RKO (cell line): ENCODE measurements around the gene RAPGEF2.
"Not testable (repeated sequence)": the region's sequence is repeated elsewhere in the genome, so short reads cannot be mapped to it uniquely, and the experiment has no call there.

Source experiments
- DNase-seq: peaks from one replicate; pipeline ENCODE4 v3.0.0-alpha.2; 2016; ENCODE audit warnings: low spot score

The RAPGEF2 gene

DNA sequence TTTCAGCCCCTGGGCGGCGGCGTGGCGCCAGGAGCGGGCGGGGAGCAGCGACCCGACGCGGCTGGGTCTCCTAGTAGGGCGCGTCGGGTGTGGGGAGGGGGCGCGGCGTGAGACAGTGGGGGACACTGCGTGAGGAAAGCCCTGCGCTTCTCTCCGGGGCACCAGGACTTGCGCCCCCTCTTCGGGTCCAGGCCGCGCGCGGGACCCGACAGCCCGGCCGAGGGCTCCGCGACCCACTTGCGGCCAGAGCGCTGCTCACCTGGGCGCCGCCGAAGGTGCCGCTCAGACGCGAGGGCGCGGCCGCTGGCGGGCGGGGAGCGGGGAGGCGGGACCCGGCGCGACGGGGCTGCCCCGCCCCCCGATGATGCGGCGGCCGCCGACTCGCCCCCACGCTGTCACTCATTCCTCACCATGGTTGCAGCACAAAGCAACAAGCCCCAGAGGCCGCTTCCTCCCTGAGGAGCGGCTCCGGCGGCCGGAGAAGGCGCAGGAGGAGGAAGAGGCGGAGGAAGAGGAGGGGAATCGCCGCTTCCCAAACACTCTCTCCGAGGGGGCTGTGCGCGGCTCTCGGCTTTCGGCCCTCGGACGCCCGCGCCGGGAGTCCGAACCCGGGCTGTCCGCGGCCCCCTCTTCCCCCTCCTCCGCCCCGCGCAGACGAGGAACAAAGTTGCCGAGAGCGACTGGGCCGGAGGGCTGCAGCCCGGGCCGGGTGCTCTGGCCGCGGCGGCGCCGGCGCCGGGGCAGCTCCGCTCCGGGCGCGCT, at the start of gene RAPGEF2:
Gene RAPGEF2 (plus strand): TSS at position 458 of the 762 bp plus-strand sequence. CDS start 1,084 bp downstream, outside the sequence.
- peak; percentile 92 for DNase-seq

DNA sequence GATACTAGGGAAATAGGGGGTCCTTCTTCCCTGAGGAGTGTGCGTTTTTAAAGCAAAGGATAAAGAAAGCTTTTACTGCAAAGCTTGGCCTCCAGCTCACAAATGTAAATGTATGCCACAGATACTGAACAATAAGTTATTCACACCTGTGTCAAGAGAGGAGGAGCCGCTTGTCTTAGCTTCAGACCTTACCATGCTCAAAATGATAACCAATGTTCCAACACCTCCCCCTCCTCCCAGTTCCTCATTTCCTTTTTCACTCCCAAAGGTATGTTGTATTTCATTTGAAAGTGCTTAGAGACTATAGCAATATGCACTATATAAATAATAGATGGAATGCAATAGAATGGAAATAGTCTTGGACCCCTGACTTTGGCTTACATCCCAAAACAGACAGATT, 47.0 kb upstream of the RAPGEF2 start:
- no peak for DNase-seq

DNA sequence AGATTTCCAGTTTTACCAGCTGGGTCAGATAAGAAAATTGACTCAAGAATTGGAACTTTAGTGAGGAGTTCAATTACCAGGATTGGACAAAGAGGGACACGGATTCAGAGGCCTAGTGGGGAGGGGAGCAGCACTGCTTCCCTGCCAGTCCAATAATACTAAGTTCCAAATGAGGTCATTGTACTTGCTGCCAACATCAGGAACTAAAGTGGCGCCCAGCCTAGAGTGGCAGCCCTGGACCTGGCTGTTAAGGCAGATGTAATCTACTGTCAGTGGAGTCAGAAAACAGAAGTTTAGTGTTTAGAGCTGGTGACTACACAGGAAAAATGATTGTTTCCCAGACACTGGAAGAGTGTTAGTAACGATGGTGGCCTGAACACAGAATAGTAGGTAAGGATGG, 42.7 kb upstream of the RAPGEF2 start:
- no peak for DNase-seq

- no peak for DNase-seq
These were observed 40.5 kb upstream of the RAPGEF2 start for GRCh38 chr4:159062381-159062780.

DNA sequence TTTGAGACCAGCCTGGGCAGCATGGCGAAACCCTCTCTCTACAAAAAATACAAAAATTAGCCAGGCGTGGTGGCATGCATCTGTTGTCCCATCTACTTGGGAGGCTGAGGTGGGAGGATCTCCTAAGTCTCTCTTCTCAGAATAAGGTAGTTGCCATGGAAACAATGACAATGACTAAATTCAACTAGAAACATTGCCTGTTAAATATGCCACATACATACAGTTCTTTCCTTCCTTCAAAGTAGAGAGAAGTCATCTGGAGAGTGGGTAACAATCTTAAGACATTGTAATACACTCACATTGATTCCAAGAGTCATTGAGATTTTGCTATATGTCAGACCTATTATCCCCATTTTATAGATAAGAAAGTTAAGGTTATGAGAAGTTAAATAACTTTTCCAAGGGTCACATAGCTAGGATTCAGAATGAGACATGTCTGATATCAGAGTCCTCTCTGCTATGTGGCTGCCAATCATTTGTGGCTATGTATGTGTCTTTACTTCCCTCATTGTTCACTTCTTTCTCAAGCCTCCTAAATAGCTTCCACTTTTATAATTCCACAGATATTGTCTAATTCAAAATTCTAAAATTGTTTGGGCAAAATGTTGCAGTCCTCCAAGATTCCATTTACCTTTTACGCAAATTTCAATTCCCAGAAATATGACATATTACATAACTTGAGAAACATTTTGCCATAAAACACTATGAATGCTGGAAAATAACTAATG, 37.2 kb upstream of the RAPGEF2 start:
- DNase-seq: no peak

DNA sequence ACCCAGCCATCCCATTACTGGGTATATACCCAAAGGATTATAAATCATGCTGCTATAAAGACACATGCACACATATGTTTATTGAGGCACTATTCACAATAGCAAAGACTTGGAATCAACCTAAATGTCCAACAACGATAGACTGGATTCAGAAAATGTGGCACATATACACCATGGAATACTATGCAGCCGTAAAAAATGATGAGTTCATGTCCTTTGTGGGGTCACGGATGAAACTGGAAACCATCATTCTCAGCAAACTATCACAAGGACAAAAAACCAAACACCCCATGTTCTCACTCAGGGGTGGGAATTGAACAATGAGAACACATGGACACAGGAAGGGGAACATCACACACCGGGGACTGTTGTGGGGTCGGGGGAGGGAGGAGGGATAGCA, 34.7 kb upstream of the RAPGEF2 start:
- DNase-seq: not testable (repeated sequence)

DNA sequence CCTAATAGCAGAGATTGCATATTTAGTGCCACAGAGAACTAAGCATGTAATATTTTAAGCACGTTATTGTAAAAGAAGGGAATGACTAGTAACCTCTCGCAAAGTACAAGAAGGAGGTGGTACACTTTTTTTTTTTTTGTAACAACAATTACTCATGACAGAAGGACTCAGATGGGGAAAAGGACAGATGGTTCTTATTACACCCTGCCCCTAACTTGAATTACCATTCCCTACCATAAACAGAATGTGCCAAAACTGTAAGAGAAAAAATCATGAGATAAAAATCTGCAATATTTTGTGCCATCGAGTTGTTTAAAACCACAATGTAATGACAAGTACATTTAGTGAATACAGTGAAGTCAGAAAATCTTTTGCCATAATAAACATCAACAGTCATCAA, 33.0 kb upstream of the RAPGEF2 start:
- DNase-seq: no peak

DNA sequence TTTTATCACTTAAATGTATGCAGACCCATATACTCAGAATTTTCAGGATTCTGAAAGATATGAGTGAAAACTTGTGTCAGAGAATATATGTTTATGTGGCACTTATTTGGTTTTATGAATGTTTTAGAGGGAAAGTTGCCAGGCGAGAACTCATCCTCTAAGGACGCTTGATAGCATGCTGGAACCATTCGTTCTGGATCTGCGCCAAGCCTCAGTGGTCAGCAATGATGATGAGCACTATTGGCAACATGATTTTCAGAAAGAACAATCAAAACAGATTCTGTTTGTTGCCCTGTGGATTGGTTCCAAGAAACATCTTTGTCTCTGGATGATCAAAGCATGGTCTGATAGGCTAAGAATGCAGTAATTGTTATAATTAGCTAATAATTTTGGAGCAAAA, 32.1 kb upstream of the RAPGEF2 start:
- no peak for DNase-seq

GRCh38 chr4:159071178-159071968, 31.5 kb upstream of the RAPGEF2 start:
- DNase-seq: no peak

- no peak for DNase-seq
These were observed 30.7 kb upstream of the RAPGEF2 start for GRCh38 chr4:159071969-159072765.

- DNase-seq: peak; percentile 39
These were observed 27.3 kb upstream of the RAPGEF2 start for GRCh38 chr4:159075531-159075932.

DNA sequence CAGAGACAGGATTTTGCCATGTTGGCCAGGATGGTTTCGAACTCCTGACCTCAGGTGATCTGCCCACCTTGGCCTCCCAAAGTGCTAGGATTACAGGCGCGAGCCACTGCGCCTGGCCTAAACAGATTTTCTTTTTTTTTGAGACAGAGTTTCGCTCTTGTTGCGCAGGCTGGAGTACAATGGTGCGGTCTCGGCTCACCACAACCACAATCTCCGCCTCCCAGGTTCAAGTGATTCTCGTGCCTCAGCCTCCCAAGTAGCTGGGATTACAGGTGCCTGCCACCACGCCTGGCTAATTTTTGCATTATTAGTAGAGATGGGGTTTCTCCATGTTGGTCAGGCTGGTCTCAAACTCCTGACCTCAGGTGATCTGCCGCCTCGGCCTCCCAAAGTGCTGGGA, 25.9 kb upstream of the RAPGEF2 start:
- DNase-seq: not testable (repeated sequence)

DNA sequence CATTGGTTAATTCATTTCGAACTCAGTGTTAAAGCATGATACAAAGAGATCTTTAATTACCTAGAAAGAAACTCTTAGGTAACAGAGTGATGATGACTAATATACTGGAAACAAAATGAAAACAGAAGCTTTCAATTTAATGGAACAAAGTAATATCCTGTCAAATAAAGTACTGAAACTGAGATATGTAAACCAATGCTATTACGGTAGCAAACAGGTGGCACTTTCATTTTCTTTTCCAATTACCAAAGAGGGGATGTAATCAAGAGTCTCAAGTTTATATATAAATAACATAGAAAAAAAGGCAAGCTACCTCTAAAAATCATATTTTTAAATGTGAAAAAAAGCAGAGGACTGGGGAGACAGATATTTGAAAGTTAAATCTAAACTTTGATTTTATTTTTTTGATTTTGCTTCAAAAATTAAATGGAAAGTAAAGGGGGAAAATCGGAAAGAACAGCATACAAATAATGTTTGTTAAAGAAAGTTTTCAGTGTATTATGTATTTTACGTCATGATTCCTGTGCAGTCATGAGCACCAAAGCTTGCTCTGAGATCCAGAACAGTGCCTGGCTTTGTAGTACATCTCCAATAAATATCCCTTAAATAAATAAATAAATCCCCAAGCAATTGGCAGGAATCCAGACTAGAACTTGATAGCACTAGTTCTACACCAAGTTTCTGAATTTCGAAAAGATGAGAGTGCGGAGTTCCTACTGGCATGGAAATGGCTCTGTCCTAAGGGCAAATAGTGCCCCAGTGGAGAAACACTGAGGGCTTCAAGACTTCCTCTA, 25.0 kb upstream of the RAPGEF2 start:
- no peak for DNase-seq

GRCh38 chr4:159079074-159079473, 23.8 kb upstream of the RAPGEF2 start:
- no peak for DNase-seq

GRCh38 chr4:159086606-159087005, 16.3 kb upstream of the RAPGEF2 start:
- no peak for DNase-seq

GRCh38 chr4:159090255-159090654, 12.6 kb upstream of the RAPGEF2 start:
- no peak for DNase-seq

DNA sequence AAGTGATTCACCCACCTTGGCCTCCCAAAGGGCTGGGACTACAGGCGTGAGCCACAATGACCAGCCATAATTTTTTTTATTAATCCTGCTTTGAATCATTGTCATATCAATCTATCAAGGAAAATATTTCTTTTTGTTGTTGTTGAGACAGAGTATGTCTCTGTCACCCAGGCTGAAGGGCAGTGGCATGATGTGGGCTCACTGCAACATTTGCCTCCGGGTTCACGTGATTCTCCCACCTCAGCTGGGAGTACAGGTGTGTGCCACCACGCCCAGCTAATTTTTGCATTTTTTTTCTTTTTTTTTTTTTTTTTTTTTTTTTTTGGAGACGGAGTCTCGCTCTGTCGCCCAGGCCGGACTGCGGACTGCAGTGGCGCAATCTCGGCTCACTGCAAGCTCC, 8.7 kb upstream of the RAPGEF2 start:
- not testable (repeated sequence) for DNase-seq

- no peak for DNase-seq
These were observed 6.4 kb upstream of the RAPGEF2 start for GRCh38 chr4:159096434-159096833.

GRCh38 chr4:159097144-159097543, 5.7 kb upstream of the RAPGEF2 start:
- no peak for DNase-seq

GRCh38 chr4:159097785-159098184, 5.1 kb upstream of the RAPGEF2 start:
- DNase-seq: no peak
